Esophagus squamous epithelium (tissue), 5 donors: ENCODE measurements around the gene ZNF532. TPM values are rescaled to one million over a fixed set of nuclear protein-coding genes. Genes with fewer than 3 reads are reported as not detected.

ENCODE experiments used
- DNase-seq: peaks from one replicate; lab custom pipeline; 2025; lab: John Stamatoyannopoulos, UW
- H3K27ac ChIP-seq, 4 donors: fragments of 200-600 bp; sonication (generic); one replicate each; pipeline ENCODE4 v1.5.1; 2016 to 2019; ENCODE audit warnings: mild to moderate bottlenecking in 1 of 4
- H3K27me3 ChIP-seq, 4 donors: fragments of 200-600 bp; sonication (generic); 1 replicate in 3 of 4; 2 replicates in 1 of 4; pipeline versions ENCODE4 v1.5.1 to v1.6.0; 2017 to 2021; ENCODE audit warnings: antibody characterized with exemption in 1 of 4
- H3K36me3 ChIP-seq, 3 donors: fragments of 200-600 bp; sonication (generic); one replicate each; pipeline ENCODE4 v1.5.1; 2016 to 2019
- H3K4me1 ChIP-seq, 3 donors: fragments of 200-600 bp; sonication (generic); one replicate each; pipeline ENCODE4 v1.5.1; 2017 to 2019
- H3K4me3 ChIP-seq, 4 donors: fragments of 200-600 bp; sonication (generic); 1 replicate in 3 of 4; 2 replicates in 1 of 4; pipeline ENCODE4 v1.5.1; 2016 to 2019; ENCODE audit warnings: mild to moderate bottlenecking in 2 of 4, moderate library complexity in 1 of 4
- H3K9me3 ChIP-seq, 3 donors: fragments of 200-600 bp; sonication (generic); one replicate each; pipeline ENCODE4 v1.5.1; 2016 to 2019
- CTCF ChIP-seq, 6 experiments: fragments of 450-650 bp in 4 of 6; fragments of 200-600 bp in 2 of 6; sonication (generic) in 2 of 6; IDR thresholded peaks; one replicate each; pipeline ENCODE4 v1.5.1; 2016 to 2019; ENCODE audit warnings: antibody characterized with exemption in 6 of 6, mild to moderate bottlenecking in 4 of 6, moderate library complexity in 4 of 6
- POLR2A ChIP-seq, 4 donors: fragments of 450-650 bp; IDR thresholded peaks; one replicate each; pipeline ENCODE4 v1.6.1; 2017; ENCODE audit warnings: antibody characterized with exemption in 4 of 4, mild to moderate bottlenecking in 4 of 4, moderate library complexity in 3 of 4
- WGBS, 2 donors: methylation state at CpG; one replicate each; pipeline ENCODE4 v1.1.5; 2018; 5-methylcytosine and 5-hydroxymethylcytosine counted together
- intact Hi-C: fragments of 100-400 bp; cut with DNase I; formaldehyde crosslinking; loops from one replicate; pipeline ENCODE4 v1.15.0; 2022
- total RNA-seq, 4 donors: library from RNA; depleted of rRNA; stranded (reverse); fragments of >200 nt; gene quantifications; one replicate each; pipeline ENCODE4 v1.1.0, GENCODE V29; 2016
- donor health status: DM: yes; HTN: yes; CAD: no.

Gene ZNF532
- total RNA-seq, 4 donors from 2014 or later = 30.7 to 52.3 (median 32.6) TPM

DNA sequence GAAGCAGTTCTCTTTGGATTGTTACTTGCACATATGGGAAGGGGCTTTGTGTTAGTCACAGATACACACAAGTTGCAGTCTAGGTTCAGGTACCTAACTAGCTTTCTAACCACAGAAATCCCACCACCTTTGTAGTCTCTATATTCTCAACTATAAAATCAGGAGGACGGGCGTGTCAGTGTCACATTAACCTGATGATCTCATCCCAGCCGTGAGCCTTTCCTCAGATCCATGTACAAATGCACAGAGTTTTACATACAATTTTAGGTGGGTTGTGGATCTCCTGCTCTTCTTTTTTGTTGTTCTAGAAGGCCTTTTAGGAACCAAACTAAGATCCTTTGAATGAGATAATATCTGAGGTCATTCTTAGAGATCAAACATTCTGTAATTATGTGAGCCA, 94.0 kb downstream of the ZNF532 start:
- no peaks in the 10 kb centered on the region for H3K4me1 ChIP-seq
- 77 to 90% methylated on average over 3 of the region's 3 CpGs for WGBS, 2 donors
- no peaks in the 10 kb centered on the region for H3K27me3 ChIP-seq
- TF ChIP-seq POLR2A (IDR thresholded peaks at IDR 0.05) = no peak
- TF ChIP-seq CTCF (IDR thresholded peaks at IDR 0.05) = no peak
- H3K4me3 ChIP-seq = no peak overlapping the region
- no peaks in the 10 kb centered on the region for H3K9me3 ChIP-seq
- DNase-seq = no peak
- H3K36me3 ChIP-seq = peaks cover 0 to 75% (median 0%) of the 10 kb centered on the region in 3 donors
- H3K27ac ChIP-seq = no peak overlapping the region
- intact Hi-C loops = no loop called here

GRCh38 chr18:58960508-58960907, 95.8 kb downstream of the ZNF532 start:
- peaks cover 0 to 56% (median 0%) of the 10 kb centered on the region in 3 donors for H3K36me3 ChIP-seq
- peaks cover 0 to 4% (median 0%) of the 10 kb centered on the region in 3 donors for H3K4me1 ChIP-seq
- 89 to 100% methylated on average over 1 of the region's 1 CpG for WGBS, 2 donors
- no peak overlapping the region for H3K27ac ChIP-seq
- H3K4me3 ChIP-seq = no peak overlapping the region
- intact Hi-C loops = no loop called here
- TF ChIP-seq POLR2A (IDR thresholded peaks at IDR 0.05) = no peak
- TF ChIP-seq CTCF (IDR thresholded peaks at IDR 0.05) = no peak
- no peaks in the 10 kb centered on the region for H3K9me3 ChIP-seq
- H3K27me3 ChIP-seq = no peaks in the 10 kb centered on the region
- no peak for DNase-seq

- no peak for TF ChIP-seq CTCF (IDR thresholded peaks at IDR 0.05)
- no peak for TF ChIP-seq POLR2A (IDR thresholded peaks at IDR 0.05)
- peaks cover 0 to 50% (median 0%) of the 10 kb centered on the region in 3 donors for H3K36me3 ChIP-seq
- no peak overlapping the region for H3K27ac ChIP-seq
- intact Hi-C loops = no loop called here
- no peak overlapping the region for H3K4me3 ChIP-seq
- 84 to 85% methylated on average over 14 of the region's 14 CpGs for whole genome bisulfite sequencing, 2 donors
- peaks cover 0 to 10% (median 0%) of the 10 kb centered on the region in 3 donors for H3K4me1 ChIP-seq
- no peak for DNase-seq
- H3K27me3 ChIP-seq = no peaks in the 10 kb centered on the region
- no peaks in the 10 kb centered on the region for H3K9me3 ChIP-seq
These were observed 96.5 kb downstream of the ZNF532 start for GRCh38 chr18:58960946-58961722.

DNA sequence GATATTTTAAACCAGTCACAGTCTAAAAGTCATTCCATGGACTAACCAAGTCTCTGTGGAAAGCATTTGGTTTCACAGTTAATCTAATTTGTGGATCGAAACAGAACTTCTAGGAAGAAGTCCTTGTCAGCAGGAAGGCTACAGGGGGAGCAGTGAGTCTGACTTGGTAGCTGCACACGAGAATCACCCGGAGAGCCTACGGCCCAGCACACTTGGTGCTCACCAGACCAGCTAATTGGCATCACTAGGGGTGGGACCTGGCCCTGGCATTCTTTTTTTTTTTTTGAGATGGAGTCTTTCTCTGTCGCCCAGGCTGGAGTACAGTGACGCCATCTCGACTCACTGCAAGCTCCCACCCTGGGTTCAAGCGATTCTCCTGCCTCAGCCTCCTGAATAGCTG, 97.7 kb downstream of the ZNF532 start:
- Histone ChIP-seq H3K27me3 (no peaks in the 10 kb centered on the region), H3K4me3 (no peak overlapping the region), H3K27ac (no peak overlapping the region), H3K36me3 (peaks cover 0 to 48% (median 0%) of the 10 kb centered on the region in 3 donors), H3K9me3 (no peaks in the 10 kb centered on the region), H3K4me1 (peaks cover 0 to 19% (median 7%) of the 10 kb centered on the region in 3 donors)
- WGBS, 2 donors = 84 to 95% methylated on average over 8 of the region's 8 CpGs
- intact Hi-C loops = no loop called here
- DNase-seq = no peak
- TF ChIP-seq CTCF (IDR thresholded peaks at IDR 0.05) (no peak), POLR2A (IDR thresholded peaks at IDR 0.05) (no peak)

- H3K9me3 ChIP-seq = no peaks in the 10 kb centered on the region
- no peaks in the 10 kb centered on the region for H3K27me3 ChIP-seq
- TF ChIP-seq CTCF (IDR thresholded peaks at IDR 0.05) (no peak), POLR2A (IDR thresholded peaks at IDR 0.05) (no peak)
- no peak overlapping the region for H3K4me3 ChIP-seq
- peaks cover 0 to 25% (median 10%) of the 10 kb centered on the region in 3 donors for H3K4me1 ChIP-seq
- intact Hi-C loops = no loop called here
- no peak for DNase-seq
- H3K27ac ChIP-seq = peak overlapping the region in 1 of 4 donors; percentile 48
- WGBS, 2 donors = 58 to 83% methylated on average over 5 of the region's 5 CpGs
- peaks cover 0 to 59% (median 0%) of the 10 kb centered on the region in 3 donors for H3K36me3 ChIP-seq
These were observed 100.8 kb downstream of the ZNF532 start for GRCh38 chr18:58965291-58966004.
